ENCODE measurements around the gene CNTNAP2.

The CNTNAP2 gene

GRCh38 chr7:148230883-148231282, 2114.3 kb downstream of the CNTNAP2 start:
- Histone ChIP-seq H3K9me2 (replicated peaks; ENCODE audit: insufficient read depth, low read length) (no peaks in the 10 kb centered on the region), H2AFZ (ENCODE audit: low read depth, low read length, severe bottlenecking) (no peak overlapping the region), H3K27ac (ENCODE audit: low read depth, low read length) (no peak overlapping the region), H4K20me1 (ENCODE audit: low read depth, low read length) (no peaks in the 10 kb centered on the region), H3K27me3 (ENCODE audit: low read length) (no peaks in the 10 kb centered on the region), H3K9ac (ENCODE audit: low read length) (no peak overlapping the region), H3K79me2 (ENCODE audit: insufficient read depth, low read length) (no peaks in the 10 kb centered on the region), H3K9me3 (ENCODE audit: insufficient read depth, low read length) (no peaks in the 10 kb centered on the region), H3K4me2 (ENCODE audit: low read depth, low read length, poor library complexity, severe bottlenecking) (no peak overlapping the region), H3K4me3 (ENCODE audit: insufficient read depth, low read length, poor library complexity, severe bottlenecking) (no peak overlapping the region), H3K36me3 (ENCODE audit: low read length) (no peaks in the 10 kb centered on the region), H3F3A (ENCODE audit: insufficient read depth) (no peaks in the 10 kb centered on the region)
- no peak for TF ChIP-seq EZH2phosphoT487 (conservative IDR thresholded peaks at IDR 0.05; ENCODE audit: low read length)
- no peak for TF ChIP-seq CTCF (IDR thresholded peaks at IDR 0.05; ENCODE audit: insufficient read depth, low read length, poor library complexity, severe bottlenecking)

- TF ChIP-seq CTCF (IDR thresholded peaks at IDR 0.05; ENCODE audit: insufficient read depth, low read length, poor library complexity, severe bottlenecking) (no peak), EZH2phosphoT487 (conservative IDR thresholded peaks at IDR 0.05; ENCODE audit: low read length) (no peak)
- no peaks in the 10 kb centered on the region for H3K36me3 ChIP-seq (ENCODE audit: low read length)
- no peaks in the 10 kb centered on the region for H3K9me2 ChIP-seq (replicated peaks; ENCODE audit: insufficient read depth, low read length)
- H3K27ac ChIP-seq (ENCODE audit: low read depth, low read length) = no peak overlapping the region
- no peaks in the 10 kb centered on the region for H3K79me2 ChIP-seq (ENCODE audit: insufficient read depth, low read length)
- no peak overlapping the region for H2AFZ ChIP-seq (ENCODE audit: low read depth, low read length, severe bottlenecking)
- H3K9ac ChIP-seq (ENCODE audit: low read length) = no peak overlapping the region
- no peaks in the 10 kb centered on the region for H3K9me3 ChIP-seq (ENCODE audit: insufficient read depth, low read length)
- H3F3A ChIP-seq (ENCODE audit: insufficient read depth) = no peaks in the 10 kb centered on the region
- H3K4me2 ChIP-seq (ENCODE audit: low read depth, low read length, poor library complexity, severe bottlenecking) = no peak overlapping the region
- no peaks in the 10 kb centered on the region for H3K27me3 ChIP-seq (ENCODE audit: low read length)
- H3K4me3 ChIP-seq (ENCODE audit: insufficient read depth, low read length, poor library complexity, severe bottlenecking) = no peak overlapping the region
- no peaks in the 10 kb centered on the region for H4K20me1 ChIP-seq (ENCODE audit: low read depth, low read length)
These were observed 2116.2 kb downstream of the CNTNAP2 start for GRCh38 chr7:148232784-148233183.

GRCh38 chr7:148234715-148235114, 2118.1 kb downstream of the CNTNAP2 start:
- Histone ChIP-seq H3K9me3 (ENCODE audit: insufficient read depth, low read length) (no peaks in the 10 kb centered on the region), H3F3A (ENCODE audit: insufficient read depth) (no peaks in the 10 kb centered on the region), H2AFZ (ENCODE audit: low read depth, low read length, severe bottlenecking) (no peak overlapping the region), H3K27me3 (ENCODE audit: low read length) (no peaks in the 10 kb centered on the region), H3K9me2 (replicated peaks; ENCODE audit: insufficient read depth, low read length) (no peaks in the 10 kb centered on the region), H3K27ac (ENCODE audit: low read depth, low read length) (no peak overlapping the region), H3K4me3 (ENCODE audit: insufficient read depth, low read length, poor library complexity, severe bottlenecking) (no peak overlapping the region), H3K9ac (ENCODE audit: low read length) (no peak overlapping the region), H3K4me2 (ENCODE audit: low read depth, low read length, poor library complexity, severe bottlenecking) (no peak overlapping the region), H3K36me3 (ENCODE audit: low read length) (no peaks in the 10 kb centered on the region), H4K20me1 (ENCODE audit: low read depth, low read length) (no peaks in the 10 kb centered on the region), H3K79me2 (ENCODE audit: insufficient read depth, low read length) (no peaks in the 10 kb centered on the region)
- TF ChIP-seq CTCF (IDR thresholded peaks at IDR 0.05; ENCODE audit: insufficient read depth, low read length, poor library complexity, severe bottlenecking) (no peak), EZH2phosphoT487 (conservative IDR thresholded peaks at IDR 0.05; ENCODE audit: low read length) (no peak)
